GM10266 (cell line): ENCODE results near the gene HEMGN.
A peak's percentile ranks its signal among the peaks of the same experiment; 100 is the strongest.

ENCODE experiments used
- DNase-seq: peaks from one replicate; pipeline ENCODE4 v3.0.0; 2012; ENCODE audit errors: extremely low spot score
- TF ChIP-seq, protein P1 (sequence below): IDR thresholded peaks from 2 replicates; pipeline ENCODE4 v1.5.1; 2012; ENCODE audit warnings: mild to moderate bottlenecking, low read depth; ENCODE audit not compliant: control insufficient read depth, insufficient read depth; ENCODE audit errors: missing control alignments

HEMGN gene

DNA sequence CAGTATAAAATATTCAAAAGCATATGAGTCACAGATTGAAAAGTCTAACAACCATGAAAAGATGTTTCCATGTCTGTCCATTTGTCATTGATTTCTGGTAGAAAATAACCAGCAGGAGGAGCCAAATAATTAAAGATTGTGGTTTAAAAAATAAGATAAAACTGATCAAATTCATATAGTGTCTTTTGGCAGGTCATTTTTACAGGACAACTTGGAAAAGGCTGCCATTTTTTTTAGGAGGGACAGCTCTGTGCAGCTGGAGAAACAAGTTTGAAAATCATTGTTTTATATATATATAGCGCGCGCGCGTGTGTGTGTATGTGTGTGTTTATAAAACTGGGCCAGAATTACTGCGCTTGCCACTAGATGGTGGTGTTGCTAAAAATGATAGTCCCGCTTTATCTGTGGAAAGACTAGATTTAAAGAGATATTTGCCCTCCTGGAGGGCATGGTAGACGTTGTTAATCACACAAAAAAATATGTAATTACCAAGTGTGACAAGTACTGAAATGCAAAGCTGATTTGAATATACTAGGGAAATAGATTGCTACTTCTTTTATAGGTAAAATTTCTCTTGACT lies 14.4 kb downstream of the HEMGN start:
- DNase-seq, result peak; percentile 36
- TF ChIP-seq, protein P1, sequence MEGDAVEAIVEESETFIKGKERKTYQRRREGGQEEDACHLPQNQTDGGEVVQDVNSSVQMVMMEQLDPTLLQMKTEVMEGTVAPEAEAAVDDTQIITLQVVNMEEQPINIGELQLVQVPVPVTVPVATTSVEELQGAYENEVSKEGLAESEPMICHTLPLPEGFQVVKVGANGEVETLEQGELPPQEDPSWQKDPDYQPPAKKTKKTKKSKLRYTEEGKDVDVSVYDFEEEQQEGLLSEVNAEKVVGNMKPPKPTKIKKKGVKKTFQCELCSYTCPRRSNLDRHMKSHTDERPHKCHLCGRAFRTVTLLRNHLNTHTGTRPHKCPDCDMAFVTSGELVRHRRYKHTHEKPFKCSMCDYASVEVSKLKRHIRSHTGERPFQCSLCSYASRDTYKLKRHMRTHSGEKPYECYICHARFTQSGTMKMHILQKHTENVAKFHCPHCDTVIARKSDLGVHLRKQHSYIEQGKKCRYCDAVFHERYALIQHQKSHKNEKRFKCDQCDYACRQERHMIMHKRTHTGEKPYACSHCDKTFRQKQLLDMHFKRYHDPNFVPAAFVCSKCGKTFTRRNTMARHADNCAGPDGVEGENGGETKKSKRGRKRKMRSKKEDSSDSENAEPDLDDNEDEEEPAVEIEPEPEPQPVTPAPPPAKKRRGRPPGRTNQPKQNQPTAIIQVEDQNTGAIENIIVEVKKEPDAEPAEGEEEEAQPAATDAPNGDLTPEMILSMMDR, result peak; percentile 63

DNA sequence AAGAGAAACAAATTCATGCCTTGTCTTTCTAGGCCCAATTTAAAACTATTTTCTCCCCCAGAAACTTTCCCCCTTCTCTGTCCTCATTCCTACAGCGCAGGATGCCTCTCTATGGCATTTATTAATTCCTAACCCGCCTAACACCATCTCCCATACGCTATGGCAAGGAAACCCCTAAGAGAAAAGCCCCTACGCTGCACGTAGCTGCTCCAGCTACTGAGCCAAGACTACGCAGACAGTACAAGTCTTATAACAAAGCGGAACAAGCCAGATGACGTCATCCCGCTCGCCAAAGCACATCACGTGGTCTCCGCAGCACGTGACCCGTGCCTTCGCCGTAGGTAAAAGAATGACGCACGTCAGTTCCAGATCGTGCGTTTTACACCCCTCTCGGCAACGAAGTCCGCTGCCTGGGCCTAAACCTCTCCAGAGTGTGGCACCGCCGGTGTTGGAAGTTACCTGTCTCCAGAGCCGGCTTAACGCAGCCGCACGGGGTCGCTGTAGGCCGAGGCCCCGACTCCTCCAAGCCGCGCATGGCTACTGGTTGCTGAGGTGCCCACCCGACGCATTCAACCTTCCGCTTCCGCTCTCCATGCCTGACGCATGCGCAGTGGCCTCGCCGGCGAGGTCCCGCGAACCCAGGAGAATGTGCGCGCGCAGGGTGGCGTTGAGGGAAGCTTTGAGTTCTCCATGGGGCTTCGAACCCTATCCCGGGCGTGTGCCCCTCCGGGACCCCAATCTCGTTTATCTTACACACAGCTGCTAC lies 15.8 kb downstream of the HEMGN start, which contains the start of gene TRMO:
Gene TRMO, minus strand, starts transcription at position 542 of the 766 bp plus-strand sequence. Its CDS starts 7 bp downstream, at position 535.
- peak; percentile 87 for DNase-seq
- TF ChIP-seq, protein P1, result peak; percentile 83

DNA sequence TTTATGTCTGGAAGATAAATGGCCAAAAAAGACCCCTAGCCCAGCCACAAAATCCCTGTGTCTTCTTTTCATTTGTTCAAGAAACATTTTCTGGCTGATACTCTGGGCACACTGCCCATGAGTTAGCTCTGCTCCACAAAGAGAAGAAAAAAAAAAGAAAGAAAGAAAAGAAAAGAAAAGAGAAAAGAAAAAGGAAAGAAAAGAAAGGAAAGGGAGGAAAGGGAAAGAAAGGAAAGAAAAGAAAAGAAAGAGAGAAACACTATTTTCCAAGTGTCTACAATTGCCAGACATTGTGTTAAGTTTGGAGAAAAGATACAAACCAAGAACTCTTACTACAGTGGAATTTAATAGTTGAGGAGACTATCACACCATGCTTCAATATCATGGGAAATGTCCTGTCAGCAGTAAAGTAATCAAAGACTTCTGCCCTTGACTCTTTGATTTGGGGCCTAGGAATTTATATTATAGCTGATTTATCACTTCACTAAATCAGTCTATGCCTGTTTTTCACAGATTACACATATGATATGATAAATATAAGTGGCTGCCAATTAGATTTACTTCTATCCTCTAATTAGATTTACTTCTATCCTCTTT lies 18.7 kb downstream of the HEMGN start:
- no peak for DNase-seq
- TF ChIP-seq, protein P1, result no peak

DNA sequence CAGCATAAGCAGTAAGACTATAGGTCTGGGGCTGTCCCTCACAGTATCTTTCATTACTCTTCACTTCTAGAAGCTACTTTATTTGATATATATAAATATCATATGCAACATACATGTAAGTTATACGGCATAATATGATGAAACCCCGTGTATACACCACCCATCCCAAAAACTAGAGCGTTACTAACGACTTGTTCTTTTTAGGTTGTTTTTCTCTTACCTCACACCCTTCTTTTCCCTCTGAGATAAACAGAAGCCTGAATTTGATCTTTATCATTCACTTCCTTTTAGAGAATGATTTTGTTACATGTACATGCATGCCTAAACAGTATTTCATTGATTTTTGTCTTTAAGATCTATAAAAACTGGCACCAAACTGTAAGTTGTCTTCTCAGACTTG lies 19.4 kb downstream of the HEMGN start:
- no peak for DNase-seq
- TF ChIP-seq, protein P1, result no peak

DNA sequence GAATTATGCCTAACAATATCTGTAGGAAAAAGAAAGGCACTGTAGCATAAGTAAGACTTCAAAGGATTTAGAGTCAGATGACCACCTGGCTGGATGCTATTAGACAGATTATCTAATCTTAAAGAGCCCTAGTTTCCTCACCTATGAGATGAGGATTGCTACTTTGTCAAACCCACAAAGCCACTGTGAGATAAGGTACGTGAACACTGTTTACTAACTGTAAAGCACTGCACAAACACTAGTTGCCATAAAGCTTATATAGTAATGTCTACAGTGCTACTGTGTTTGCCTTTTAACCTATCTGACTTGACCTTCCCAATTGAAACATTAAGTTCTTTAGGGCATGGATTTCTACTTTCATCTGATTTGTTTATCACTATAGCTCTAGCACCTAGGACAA lies 26.0 kb downstream of the HEMGN start:
- TF ChIP-seq, protein P1, result no peak
- no peak for DNase-seq

DNA sequence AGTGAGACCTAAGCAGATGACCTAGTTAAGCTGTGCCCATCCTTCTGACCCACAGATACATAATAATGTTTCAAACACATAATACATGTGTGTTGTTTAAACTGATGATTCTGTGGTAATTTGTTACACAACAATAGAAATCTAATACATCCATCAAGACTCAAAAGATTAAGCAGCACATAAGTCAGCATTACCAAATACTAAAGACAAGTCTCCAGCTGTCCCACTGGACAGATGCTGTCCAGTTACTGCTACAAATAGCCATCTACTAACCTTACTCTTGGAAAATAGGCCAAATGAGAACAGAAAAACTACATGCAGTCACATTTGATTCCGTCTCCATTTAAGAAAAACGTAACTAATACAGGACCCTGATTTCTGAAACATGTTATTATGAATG lies 26.4 kb downstream of the HEMGN start:
- no peak for DNase-seq
- TF ChIP-seq, protein P1, result no peak

DNA sequence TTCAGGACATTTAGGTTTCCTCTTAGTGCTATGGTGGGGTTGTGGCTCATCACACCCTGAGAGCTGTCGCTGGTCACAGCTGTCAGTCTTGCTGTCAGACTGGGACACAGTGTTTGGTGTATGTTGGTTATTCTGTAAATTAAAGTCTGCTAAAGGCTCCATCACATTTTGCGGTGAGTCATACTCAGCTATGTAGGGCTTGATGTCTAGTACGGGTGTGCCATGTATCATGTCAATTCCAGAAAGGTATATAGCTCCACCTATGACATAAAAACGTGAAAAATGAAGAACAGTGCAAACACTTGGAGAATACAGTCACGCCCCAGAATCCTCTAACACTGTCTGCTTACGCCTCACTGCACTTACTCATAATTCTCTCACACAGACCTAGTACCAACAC lies 27.6 kb downstream of the HEMGN start:
- TF ChIP-seq, protein P1, result no peak
- no peak for DNase-seq
